ENCODE results near the gene IRF1. TPM values are rescaled to one million over a fixed set of nuclear protein-coding genes. Genes with fewer than 3 reads are reported as not detected.

The IRF1 gene
- total RNA-seq, result 2.9 and 7.4 TPM in 2 replicates

- FAIRE-seq, result no peak
- peak; percentile 87 for DNase-seq (ENCODE audit: low read depth)
- peak within 1 kb of the TSS; percentile 73 for H3K4me3 ChIP-seq (ENCODE audit: low read depth, low read length)
- peaks cover 11% of the 10 kb centered on the region for H3K36me3 ChIP-seq (ENCODE audit: control insufficient read depth, insufficient read depth, low read length)
- no peaks in the 10 kb centered on the region for H3K27me3 ChIP-seq (ENCODE audit: control insufficient read depth, insufficient read depth, low read length)
- TF ChIP-seq, protein P1, sequence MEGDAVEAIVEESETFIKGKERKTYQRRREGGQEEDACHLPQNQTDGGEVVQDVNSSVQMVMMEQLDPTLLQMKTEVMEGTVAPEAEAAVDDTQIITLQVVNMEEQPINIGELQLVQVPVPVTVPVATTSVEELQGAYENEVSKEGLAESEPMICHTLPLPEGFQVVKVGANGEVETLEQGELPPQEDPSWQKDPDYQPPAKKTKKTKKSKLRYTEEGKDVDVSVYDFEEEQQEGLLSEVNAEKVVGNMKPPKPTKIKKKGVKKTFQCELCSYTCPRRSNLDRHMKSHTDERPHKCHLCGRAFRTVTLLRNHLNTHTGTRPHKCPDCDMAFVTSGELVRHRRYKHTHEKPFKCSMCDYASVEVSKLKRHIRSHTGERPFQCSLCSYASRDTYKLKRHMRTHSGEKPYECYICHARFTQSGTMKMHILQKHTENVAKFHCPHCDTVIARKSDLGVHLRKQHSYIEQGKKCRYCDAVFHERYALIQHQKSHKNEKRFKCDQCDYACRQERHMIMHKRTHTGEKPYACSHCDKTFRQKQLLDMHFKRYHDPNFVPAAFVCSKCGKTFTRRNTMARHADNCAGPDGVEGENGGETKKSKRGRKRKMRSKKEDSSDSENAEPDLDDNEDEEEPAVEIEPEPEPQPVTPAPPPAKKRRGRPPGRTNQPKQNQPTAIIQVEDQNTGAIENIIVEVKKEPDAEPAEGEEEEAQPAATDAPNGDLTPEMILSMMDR (IDR thresholded peaks at IDR 0.05; ENCODE audit: insufficient read depth, low read length, severe bottlenecking), result peak; percentile 26
Observed at GRCh38 chr5:132490484-132491367, at the start of gene IRF1. Gene IRF1 (minus strand): TSS chr5:132490773. CDS start chr5:132489478, 1,295 bp downstream.

DNA sequence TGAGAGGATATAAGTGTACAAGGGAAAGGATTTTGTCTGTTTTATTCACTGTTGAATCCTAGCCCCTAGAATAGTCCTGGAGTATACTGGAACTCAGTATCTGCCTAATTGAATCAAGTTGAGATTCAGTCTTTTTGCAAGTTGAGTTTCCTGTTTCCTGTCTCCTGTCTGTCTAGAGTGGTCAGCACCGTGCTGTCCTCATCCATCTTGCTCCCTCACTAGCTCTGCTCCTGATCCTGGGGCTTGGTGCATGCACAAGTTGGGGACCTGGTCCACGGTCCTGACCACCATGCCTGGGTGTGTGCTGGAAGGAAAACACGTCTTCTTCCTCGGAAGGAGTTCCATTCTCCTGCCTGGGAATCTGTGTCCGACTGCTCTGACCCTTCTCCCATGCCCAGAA is 49.6 kb upstream of the IRF1 start:
- Histone ChIP-seq H3K4me3 (ENCODE audit: low read depth, low read length) (no peak overlapping the region), H3K27me3 (ENCODE audit: control insufficient read depth, insufficient read depth, low read length) (peaks cover 2% of the 10 kb centered on the region), H3K36me3 (ENCODE audit: control insufficient read depth, insufficient read depth, low read length) (no peaks in the 10 kb centered on the region)
- no peak for FAIRE-seq
- TF ChIP-seq, protein P1 (IDR thresholded peaks at IDR 0.05; ENCODE audit: insufficient read depth, low read length, severe bottlenecking), result no peak
- DNase-seq (ENCODE audit: low read depth), result no peak

DNA sequence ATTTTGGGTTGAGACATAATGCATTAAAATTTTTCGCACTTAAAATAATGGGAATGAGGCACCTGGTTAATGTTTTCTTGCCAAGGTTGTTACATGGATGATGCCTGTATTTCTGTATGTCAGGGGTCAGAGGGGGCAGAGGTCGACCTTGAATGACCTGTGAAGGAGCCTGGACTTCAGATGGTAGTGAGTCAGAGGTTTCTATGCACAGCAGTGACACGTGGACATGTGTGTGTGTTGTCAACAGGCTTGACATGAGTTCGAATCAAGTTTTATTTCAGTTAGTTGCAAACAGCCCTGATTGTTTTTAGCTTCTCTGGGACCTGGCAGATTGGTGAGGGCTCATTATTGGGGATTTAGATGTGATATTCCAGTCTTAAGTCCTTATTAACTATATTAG is 49.1 kb upstream of the IRF1 start:
- FAIRE-seq (no peak), DNase-seq (ENCODE audit: low read depth) (no peak)
- Histone ChIP-seq H3K27me3 (ENCODE audit: control insufficient read depth, insufficient read depth, low read length) (peaks cover 4% of the 10 kb centered on the region), H3K36me3 (ENCODE audit: control insufficient read depth, insufficient read depth, low read length) (no peaks in the 10 kb centered on the region), H3K4me3 (ENCODE audit: low read depth, low read length) (no peak overlapping the region)
- TF ChIP-seq, protein P1 (IDR thresholded peaks at IDR 0.05; ENCODE audit: insufficient read depth, low read length, severe bottlenecking), result no peak

GRCh38 chr5:132530946-132531345 is 40.4 kb upstream of the IRF1 start:
- FAIRE-seq, result no peak
- Histone ChIP-seq H3K36me3 (ENCODE audit: control insufficient read depth, insufficient read depth, low read length) (no peaks in the 10 kb centered on the region), H3K27me3 (ENCODE audit: control insufficient read depth, insufficient read depth, low read length) (peaks cover 4% of the 10 kb centered on the region), H3K4me3 (ENCODE audit: low read depth, low read length) (no peak overlapping the region)
- DNase-seq (ENCODE audit: low read depth), result no peak
- TF ChIP-seq, protein P1 (IDR thresholded peaks at IDR 0.05; ENCODE audit: insufficient read depth, low read length, severe bottlenecking), result no peak

- DNase-seq (ENCODE audit: low read depth) (no peak), FAIRE-seq (no peak)
- Histone ChIP-seq H3K4me3 (ENCODE audit: low read depth, low read length) (no peak overlapping the region), H3K27me3 (ENCODE audit: control insufficient read depth, insufficient read depth, low read length) (no peaks in the 10 kb centered on the region), H3K36me3 (ENCODE audit: control insufficient read depth, insufficient read depth, low read length) (no peaks in the 10 kb centered on the region)
- TF ChIP-seq, protein P1 (IDR thresholded peaks at IDR 0.05; ENCODE audit: insufficient read depth, low read length, severe bottlenecking), result no peak
Observed at GRCh38 chr5:132528866-132529634, 38.5 kb upstream of the IRF1 start.

Data from bronchial epithelial cell (primary cell).